ENCODE measurements around the gene BTF3L4. TPM values are rescaled to one million over a fixed set of nuclear protein-coding genes. Genes with fewer than 3 reads are reported as not detected.

BTF3L4 gene
- total RNA-seq = 45.4 and 80.5 TPM in 2 replicates

GRCh38 chr1:52056163-52056936 lies at the start of gene BTF3L4:
TSS of gene BTF3L4 (plus strand) at chr1:52056295. CDS start at chr1:52059848, 3,553 bp downstream.

GRCh38 chr1:52033190-52034049 lies 22.7 kb upstream of the BTF3L4 start, which contains the start of gene KTI12:
TSS of gene KTI12 (minus strand) at chr1:52033810. CDS start at chr1:52033761, 49 bp downstream.

GRCh38 chr1:52055066-52055865 lies 829 bp upstream of the BTF3L4 start, which contains the start of gene TXNDC12:
TSS of gene TXNDC12 (minus strand) at chr1:52055191. CDS start at chr1:52055096, 95 bp downstream.

Other genes with a start within 250 kb of the BTF3L4 start
- gene NRDC, start 177.6 kb upstream of the BTF3L4 start, total RNA-seq = 104 and 129 TPM in 2 replicates
- gene RAB3B, start 65.6 kb upstream of the BTF3L4 start, total RNA-seq = 5.3 and 31.8 TPM in 2 replicates
- 11.0 and 11.9 TPM in 2 replicates for gene KTI12, start 22.5 kb upstream of the BTF3L4 start, total RNA-seq
- 30.6 and 63.2 TPM in 2 replicates for gene TXNDC12, start 1.1 kb upstream of the BTF3L4 start, total RNA-seq
- 38.0 and 38.4 TPM in 2 replicates for gene ZFYVE9, start 85.8 kb downstream of the BTF3L4 start, total RNA-seq

Measured in smooth muscle cell of the umbilical artery (primary cell).